HG03521 (cell line): Measurements from ENCODE around the gene PCBP3.
"Not testable (repeated sequence)": the region's sequence is repeated elsewhere in the genome, so short reads cannot be mapped to it uniquely, and the experiment has no call there.

Experiments used
- ATAC-seq: cut with Tn5 transposase; IDR thresholded peaks from one replicate; pipeline ENCODE4 v1.9.1; 2021; ENCODE audit warnings: mild to moderate bottlenecking, moderate library complexity; ENCODE audit not compliant: unreplicated experiment

Gene PCBP3

GRCh38 chr21:45974073-45975019 lies 330.8 kb downstream of the PCBP3 start:
- ATAC-seq: no peak

- no peak for ATAC-seq
Measured at GRCh38 chr21:45975020-45975666, 331.6 kb downstream of the PCBP3 start.

GRCh38 chr21:45975667-45976409 lies 332.3 kb downstream of the PCBP3 start:
- ATAC-seq: not testable (repeated sequence)

- ATAC-seq: no peak
Measured at GRCh38 chr21:45976701-45977311, 333.3 kb downstream of the PCBP3 start.

GRCh38 chr21:45977396-45977795 lies 333.9 kb downstream of the PCBP3 start:
- no peak for ATAC-seq

GRCh38 chr21:45979141-45979631 lies 335.7 kb downstream of the PCBP3 start:
- no peak for ATAC-seq

GRCh38 chr21:45979651-45980050 lies 336.1 kb downstream of the PCBP3 start:
- no peak for ATAC-seq

GRCh38 chr21:45980271-45980670 lies 336.7 kb downstream of the PCBP3 start:
- no peak for ATAC-seq

- ATAC-seq: no peak
Measured at GRCh38 chr21:45980697-45981096, 337.2 kb downstream of the PCBP3 start.

- ATAC-seq: no peak
Measured at GRCh38 chr21:45981151-45982091, 337.9 kb downstream of the PCBP3 start, which contains the start of gene COL6A1. Gene COL6A1 (plus strand): TSS chr21:45981770. CDS start chr21:45981851, 81 bp downstream.

GRCh38 chr21:45982092-45982757 lies 338.7 kb downstream of the PCBP3 start:
- no peak for ATAC-seq

GRCh38 chr21:45982758-45983648 lies 339.5 kb downstream of the PCBP3 start:
- no peak for ATAC-seq

- no peak for ATAC-seq
Measured at GRCh38 chr21:45983649-45983965, 340.1 kb downstream of the PCBP3 start.

- ATAC-seq: no peak
Measured at GRCh38 chr21:45983981-45984551, 340.5 kb downstream of the PCBP3 start.

GRCh38 chr21:45984584-45985095 lies 341.1 kb downstream of the PCBP3 start:
- no peak for ATAC-seq

- ATAC-seq: no peak
Measured at GRCh38 chr21:45985471-45986315, 342.2 kb downstream of the PCBP3 start.
